Thoracic aorta (tissue), 2 donors: Measurements from ENCODE around the gene SDC1. TPM values are rescaled to one million over a fixed set of nuclear protein-coding genes. Genes with fewer than 3 reads are reported as not detected.
"Not testable (repeated sequence)": the region's sequence is repeated elsewhere in the genome, so short reads cannot be mapped to it uniquely, and the experiment has no call there.

ENCODE experiments used
- ATAC-seq: fragments of 150-250 bp; one replicate; pipeline ENCODE4 v1.8.0; 2017; ENCODE audit warnings: low read depth; ENCODE audit not compliant: insufficient number of reproducible peaks, low FRiP score
- DNase-seq: peaks from one replicate; pipeline ENCODE4 v3.0.0-alpha.2; 2020; ENCODE audit warnings: low spot score
- H3K27ac ChIP-seq, 2 donors: fragments of 200-600 bp; sonication (generic); 1 replicate in 1 of 2; 2 replicates in 1 of 2; pipeline ENCODE4 v1.5.1; 2016; ENCODE audit warnings: mild to moderate bottlenecking in 2 of 2, moderate library complexity in 2 of 2
- H3K27me3 ChIP-seq: fragments of 200-600 bp; sonication (generic); replicated peaks from 2 replicates; pipeline ENCODE4 v1.6.0; 2016; ENCODE audit warnings: mild to moderate bottlenecking; ENCODE audit not compliant: insufficient read depth
- H3K36me3 ChIP-seq: fragments of 200-600 bp; sonication (generic); one replicate; pipeline ENCODE4 v1.5.1; 2016
- H3K4me1 ChIP-seq, 2 donors: fragments of 200-600 bp; sonication (generic); 1 replicate in 1 of 2; 2 replicates in 1 of 2; pipeline versions ENCODE4 v1.5.1 to v1.6.0; 2016; ENCODE audit warnings: low read depth in 2 of 2, mild to moderate bottlenecking in 1 of 2; ENCODE audit not compliant: control insufficient read depth in 1 of 2
- H3K4me3 ChIP-seq: fragments of 200-600 bp; sonication (generic); 2 replicates; pipeline ENCODE4 v1.5.1; 2016; ENCODE audit warnings: mild to moderate bottlenecking
- H3K9me3 ChIP-seq: fragments of 200-600 bp; sonication (generic); 2 replicates; pipeline ENCODE4 v1.5.1; 2016
- total RNA-seq, 2 donors: library from RNA; depleted of rRNA; stranded (reverse); fragments of >200 nt; gene quantifications; one replicate each; pipeline versions ENCODE4 v1.1.0 to v1.2.3, GENCODE V29; 2016
- TF ChIP-seq, protein P1 (sequence below): fragments of 200-600 bp; sonication (generic); IDR thresholded peaks from one replicate; pipeline ENCODE4 v1.5.1; 2019; ENCODE audit warnings: antibody characterized with exemption

Gene SDC1
- total RNA-seq, 2 donors from 2014 or later, result 3.1 to 9.6 TPM

GRCh38 chr2:20254731-20255130 is 29.8 kb upstream of the SDC1 start:
- Histone ChIP-seq H3K4me1 (no peaks in the 10 kb centered on the region), H3K27me3 (no peaks in the 10 kb centered on the region), H3K4me3 (no peak overlapping the region), H3K27ac (no peak overlapping the region), H3K9me3 (no peaks in the 10 kb centered on the region), H3K36me3 (peaks cover 46% of the 10 kb centered on the region)
- no peak for ATAC-seq
- no peak for DNase-seq
- TF ChIP-seq, protein P1, sequence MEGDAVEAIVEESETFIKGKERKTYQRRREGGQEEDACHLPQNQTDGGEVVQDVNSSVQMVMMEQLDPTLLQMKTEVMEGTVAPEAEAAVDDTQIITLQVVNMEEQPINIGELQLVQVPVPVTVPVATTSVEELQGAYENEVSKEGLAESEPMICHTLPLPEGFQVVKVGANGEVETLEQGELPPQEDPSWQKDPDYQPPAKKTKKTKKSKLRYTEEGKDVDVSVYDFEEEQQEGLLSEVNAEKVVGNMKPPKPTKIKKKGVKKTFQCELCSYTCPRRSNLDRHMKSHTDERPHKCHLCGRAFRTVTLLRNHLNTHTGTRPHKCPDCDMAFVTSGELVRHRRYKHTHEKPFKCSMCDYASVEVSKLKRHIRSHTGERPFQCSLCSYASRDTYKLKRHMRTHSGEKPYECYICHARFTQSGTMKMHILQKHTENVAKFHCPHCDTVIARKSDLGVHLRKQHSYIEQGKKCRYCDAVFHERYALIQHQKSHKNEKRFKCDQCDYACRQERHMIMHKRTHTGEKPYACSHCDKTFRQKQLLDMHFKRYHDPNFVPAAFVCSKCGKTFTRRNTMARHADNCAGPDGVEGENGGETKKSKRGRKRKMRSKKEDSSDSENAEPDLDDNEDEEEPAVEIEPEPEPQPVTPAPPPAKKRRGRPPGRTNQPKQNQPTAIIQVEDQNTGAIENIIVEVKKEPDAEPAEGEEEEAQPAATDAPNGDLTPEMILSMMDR, result no peak

DNA sequence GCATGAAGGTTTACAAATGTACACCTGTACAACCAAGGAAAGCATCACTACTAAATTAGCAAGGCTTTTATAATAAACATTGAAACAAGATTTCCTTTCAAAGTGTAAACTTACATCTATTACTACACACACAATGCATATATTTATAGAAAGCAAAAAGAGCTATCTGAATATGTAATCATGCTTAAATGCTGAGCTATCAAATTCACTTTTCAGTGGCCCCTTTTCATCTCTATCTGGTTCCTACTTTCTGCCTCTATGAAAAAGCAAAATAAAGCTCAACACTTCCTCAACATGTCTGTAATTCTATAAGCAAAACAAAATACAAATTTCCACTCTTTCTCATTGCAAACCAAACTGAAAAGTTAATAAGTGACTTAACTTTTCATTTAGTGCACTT is 25.5 kb upstream of the SDC1 start:
- Histone ChIP-seq H3K9me3 (no peaks in the 10 kb centered on the region), H3K4me3 (no peak overlapping the region), H3K27ac (no peak overlapping the region), H3K36me3 (peaks cover 39% of the 10 kb centered on the region), H3K4me1 (no peaks in the 10 kb centered on the region), H3K27me3 (no peaks in the 10 kb centered on the region)
- TF ChIP-seq, protein P1, result no peak
- DNase-seq (no peak), ATAC-seq (no peak)

- H3K4me3 ChIP-seq, result no peak overlapping the region
- no peaks in the 10 kb centered on the region for H3K4me1 ChIP-seq
- H3K27me3 ChIP-seq, result no peaks in the 10 kb centered on the region
- DNase-seq (no peak), ATAC-seq (no peak)
- H3K9me3 ChIP-seq, result no peaks in the 10 kb centered on the region
- TF ChIP-seq, protein P1, result no peak
- H3K36me3 ChIP-seq, result peaks cover 28% of the 10 kb centered on the region
- no peak overlapping the region for H3K27ac ChIP-seq
These were observed 24.2 kb upstream of the SDC1 start for GRCh38 chr2:20249170-20249569.

GRCh38 chr2:20247084-20247483 is 22.2 kb upstream of the SDC1 start:
- Histone ChIP-seq H3K27me3 (no peaks in the 10 kb centered on the region), H3K4me1 (no peaks in the 10 kb centered on the region), H3K27ac (no peak overlapping the region), H3K4me3 (no peak overlapping the region), H3K9me3 (no peaks in the 10 kb centered on the region), H3K36me3 (peaks cover 10% of the 10 kb centered on the region)
- TF ChIP-seq, protein P1, result no peak
- ATAC-seq (no peak), DNase-seq (no peak)

- not testable (repeated sequence) for DNase-seq, H3K9me3 ChIP-seq, H3K27ac ChIP-seq, H3K27me3 ChIP-seq, H3K4me3 ChIP-seq, H3K36me3 ChIP-seq, ATAC-seq, H3K4me1 ChIP-seq
These were observed 18.7 kb upstream of the SDC1 start for GRCh38 chr2:20243637-20244036.

- H3K27ac ChIP-seq, result no peak overlapping the region
- DNase-seq (no peak), ATAC-seq (no peak)
These were observed 17.9 kb upstream of the SDC1 start for GRCh38 chr2:20242727-20243377.

More at GRCh38 chr2:20242727-20243377, 17.9 kb upstream of the SDC1 start:
- Histone ChIP-seq H3K9me3 (no peaks in the 10 kb centered on the region), H3K36me3 (peaks cover 4% of the 10 kb centered on the region), H3K27me3 (no peaks in the 10 kb centered on the region), H3K4me1 (no peaks in the 10 kb centered on the region), H3K4me3 (no peak overlapping the region)
- TF ChIP-seq, protein P1, result no peak
